Astrocyte (in vitro differentiated cells and primary cell): Measurements from ENCODE around the gene SLC15A1. TPM values are rescaled to one million over a fixed set of nuclear protein-coding genes. Genes with fewer than 3 reads are reported as not detected.
"Not testable (repeated sequence)": the region's sequence is repeated elsewhere in the genome, so short reads cannot be mapped to it uniquely, and the experiment has no call there.

Experiments
- DNase-seq: peaks from one replicate; pipeline ENCODE4 v3.0.0-alpha.2; 2010; ENCODE audit warnings: low read depth
- FAIRE-seq: peaks from 2 replicates; lab custom pipeline; 2011; peaks lifted over from hg19 to GRCh38; lab: Jason Lieb, UNC
- H2AFZ ChIP-seq: 2 replicates; pipeline ENCODE4 v1.6.0; 2012; ENCODE audit warnings: low read depth, low read length, inconsistent platforms
- H3K27ac ChIP-seq: 2 replicates; pipeline ENCODE4 v1.5.1; 2011; ENCODE audit warnings: low read depth, low read length, inconsistent platforms
- H3K27me3 ChIP-seq: 2 replicates; pipeline ENCODE4 v1.6.0; 2011; ENCODE audit warnings: low read length, inconsistent platforms; ENCODE audit not compliant: insufficient read depth
- H3K36me3 ChIP-seq: 2 replicates; pipeline ENCODE4 v1.5.1; 2011; ENCODE audit warnings: low read length, inconsistent platforms; ENCODE audit not compliant: insufficient read depth
- H3K4me1 ChIP-seq: 2 replicates; pipeline ENCODE4 v1.5.1; 2011; ENCODE audit warnings: low read length, inconsistent platforms; ENCODE audit not compliant: insufficient read depth
- H3K4me2 ChIP-seq: 2 replicates; pipeline ENCODE4 v1.6.0; 2012; ENCODE audit warnings: low read length, inconsistent platforms
- H3K4me3 ChIP-seq: 2 replicates; pipeline ENCODE4 v1.5.1; 2011; ENCODE audit warnings: low read depth, mild to moderate bottlenecking, low read length, inconsistent platforms; ENCODE audit not compliant: insufficient read depth
- H3K79me2 ChIP-seq: 2 replicates; pipeline ENCODE4 v1.6.0; 2012; ENCODE audit warnings: mild to moderate bottlenecking, low read length, inconsistent platforms; ENCODE audit not compliant: insufficient read depth
- H3K9ac ChIP-seq: 2 replicates; pipeline ENCODE4 v1.6.0; 2012; ENCODE audit warnings: mild to moderate bottlenecking, low read length, inconsistent platforms
- H3K9me3 ChIP-seq: 2 replicates; pipeline ENCODE4 v1.5.1; 2012; ENCODE audit warnings: low read depth, mild to moderate bottlenecking, low read length, inconsistent platforms; ENCODE audit not compliant: insufficient read depth
- H4K20me1 ChIP-seq: 2 replicates; pipeline ENCODE4 v1.6.0; 2012; ENCODE audit warnings: low read length, inconsistent platforms; ENCODE audit not compliant: insufficient read depth
- H3K27ac Mint-ChIP-seq: one replicate; pipeline ENCODE4 v1.8.0; 2021; ENCODE audit warnings: mild to moderate bottlenecking, mixed read lengths; ENCODE audit not compliant: unreplicated experiment
- H3K27me3 Mint-ChIP-seq: one replicate; pipeline ENCODE4 v1.8.0; 2021; ENCODE audit warnings: low read depth, mixed read lengths; ENCODE audit not compliant: unreplicated experiment
- H3K36me3 Mint-ChIP-seq: one replicate; pipeline ENCODE4 v1.8.0; 2021; ENCODE audit warnings: low read depth, mixed read lengths; ENCODE audit not compliant: unreplicated experiment
- H3K4me1 Mint-ChIP-seq: one replicate; pipeline ENCODE4 v1.8.0; 2021; ENCODE audit warnings: low read depth, mixed read lengths; ENCODE audit not compliant: unreplicated experiment
- H3K4me3 Mint-ChIP-seq: one replicate; pipeline ENCODE4 v1.8.0; 2021; ENCODE audit warnings: mild to moderate bottlenecking, moderate library complexity, mixed read lengths; ENCODE audit not compliant: unreplicated experiment
- H3K9me3 Mint-ChIP-seq: one replicate; pipeline ENCODE4 v1.8.0; 2021; ENCODE audit warnings: mild to moderate bottlenecking, mixed read lengths; ENCODE audit not compliant: unreplicated experiment
- CTCF ChIP-seq: IDR thresholded peaks from 2 replicates; pipeline ENCODE4 v1.5.1; 2011; ENCODE audit warnings: low read depth, mild to moderate bottlenecking, inconsistent platforms, low read length, moderate library complexity; ENCODE audit not compliant: insufficient read depth
- EZH2 ChIP-seq: IDR thresholded peaks from 2 replicates; pipeline ENCODE4 v1.6.1; 2012; ENCODE audit warnings: mild to moderate bottlenecking, low read length, inconsistent platforms; ENCODE audit not compliant: insufficient read depth
- total RNA-seq: library from RNA; stranded (reverse); gene quantifications from 2 replicates; pipeline ENCODE4 v1.2.1, GENCODE V29; 2021

The SLC15A1 gene
- total RNA-seq, 1 donor from 2014 or later, result not detected

- no peaks in the 10 kb centered on the region for H4K20me1 ChIP-seq
- H3K27ac Mint-ChIP-seq, result no peak overlapping the region
- no peak for TF ChIP-seq CTCF
- TF ChIP-seq EZH2, result no peak
- no peaks in the 10 kb centered on the region for H3K36me3 ChIP-seq
- FAIRE-seq, result no peak
- H3K4me2 ChIP-seq, result no peak overlapping the region
- peaks cover 8% of the 10 kb centered on the region for H3K27me3 Mint-ChIP-seq
- no peaks in the 10 kb centered on the region for H3K27me3 ChIP-seq
- H2AFZ ChIP-seq, result no peak overlapping the region
- DNase-seq, result no peak
- H3K4me1 ChIP-seq, result no peaks in the 10 kb centered on the region
- no peak overlapping the region for H3K4me3 Mint-ChIP-seq
- H3K36me3 Mint-ChIP-seq, result no peaks in the 10 kb centered on the region
- no peaks in the 10 kb centered on the region for H3K4me1 Mint-ChIP-seq
- no peaks in the 10 kb centered on the region for H3K79me2 ChIP-seq
- no peaks in the 10 kb centered on the region for H3K9me3 Mint-ChIP-seq
- no peak overlapping the region for H3K9ac ChIP-seq
- H3K27ac ChIP-seq, result no peak overlapping the region
- no peak overlapping the region for H3K4me3 ChIP-seq
- no peaks in the 10 kb centered on the region for H3K9me3 ChIP-seq
Observed at GRCh38 chr13:98641075-98641474, 111.4 kb downstream of the SLC15A1 start.

DNA sequence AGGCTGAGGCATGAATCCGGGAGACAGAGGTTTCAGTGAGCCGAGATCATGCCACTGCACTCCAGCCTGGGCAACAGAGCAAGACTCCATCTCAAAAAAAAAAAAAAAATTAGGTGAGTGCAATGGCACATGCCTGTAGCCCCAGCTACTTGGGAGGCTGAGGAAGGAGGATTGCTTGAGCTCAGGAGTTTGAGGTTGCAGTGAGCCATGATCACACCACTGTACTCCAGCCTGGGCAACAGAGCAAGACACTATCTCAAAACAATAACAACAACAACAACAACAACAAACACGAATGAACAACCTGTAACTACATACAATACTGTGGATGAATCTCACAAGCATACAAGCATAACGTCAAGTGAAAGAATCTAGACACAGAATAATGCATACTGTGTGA, 112.7 kb downstream of the SLC15A1 start:
- not testable (repeated sequence) for H3K79me2 ChIP-seq, H3K4me1 ChIP-seq, H2AFZ ChIP-seq, H3K9ac ChIP-seq, H3K4me3 Mint-ChIP-seq, H3K36me3 ChIP-seq, H4K20me1 ChIP-seq, H3K4me2 ChIP-seq, DNase-seq, H3K9me3 Mint-ChIP-seq, H3K27ac Mint-ChIP-seq, H3K9me3 ChIP-seq, H3K4me3 ChIP-seq, H3K36me3 Mint-ChIP-seq, H3K27me3 ChIP-seq, H3K27ac ChIP-seq, H3K4me1 Mint-ChIP-seq, H3K27me3 Mint-ChIP-seq, FAIRE-seq

GRCh38 chr13:98638352-98638751, 114.1 kb downstream of the SLC15A1 start:
- H3K36me3 ChIP-seq, FAIRE-seq: not testable (repeated sequence)

More at GRCh38 chr13:98638352-98638751, 114.1 kb downstream of the SLC15A1 start:
- H3K4me3 ChIP-seq, H3K27me3 ChIP-seq, H3K4me1 ChIP-seq, H3K79me2 ChIP-seq, H3K9me3 Mint-ChIP-seq, H3K27ac ChIP-seq, H4K20me1 ChIP-seq, H3K4me1 Mint-ChIP-seq, H3K4me2 ChIP-seq, H3K9ac ChIP-seq, H3K9me3 ChIP-seq, H3K27me3 Mint-ChIP-seq, H3K4me3 Mint-ChIP-seq, DNase-seq, H3K27ac Mint-ChIP-seq, H3K36me3 Mint-ChIP-seq, H2AFZ ChIP-seq: not testable (repeated sequence)

Other genes starting within 250 kb of the SLC15A1 start
- 86.2 and 96.1 TPM in 2 replicates for gene STK24, start 175.6 kb downstream of the SLC15A1 start, total RNA-seq
- gene DOCK9, start 225.4 kb upstream of the SLC15A1 start, total RNA-seq, result 43.5 and 56.3 TPM in 2 replicates